DND-41 (cell line): ENCODE data around the gene CDH11.

ENCODE experiments used
- ATAC-seq: fragments of 200-7000 bp; cut with Tn5 transposase; 3 replicates; pipeline ENCODE4 v1.9.1; 2021; ENCODE audit warnings: low read depth; ENCODE audit not compliant: insufficient read depth
- DNase-seq: peaks from one replicate; pipeline ENCODE4 v3.0.0-alpha.2; 2020
- H2AFZ ChIP-seq: 2 replicates; pipeline ENCODE4 v1.6.0; 2012; ENCODE audit warnings: low read depth, low read length
- H3K27ac ChIP-seq: 2 replicates; pipeline ENCODE4 v1.5.1; 2012; ENCODE audit warnings: low read length, inconsistent platforms
- H3K27me3 ChIP-seq: fragments of 200-600 bp; sonication (generic); 2 replicates; pipeline ENCODE4 v1.6.0; 2012; ENCODE audit warnings: low read length, mild to moderate bottlenecking, inconsistent platforms; ENCODE audit not compliant: insufficient read depth, poor library complexity
- H3K36me3 ChIP-seq: 2 replicates; pipeline ENCODE4 v1.5.1; 2012; ENCODE audit warnings: low read length, inconsistent platforms; ENCODE audit not compliant: insufficient read depth
- H3K4me1 ChIP-seq: 2 replicates; pipeline ENCODE4 v1.5.1; 2012; ENCODE audit warnings: mild to moderate bottlenecking, low read length; ENCODE audit not compliant: insufficient read depth
- H3K4me2 ChIP-seq: 2 replicates; pipeline ENCODE4 v1.6.0; 2012; ENCODE audit warnings: mild to moderate bottlenecking, moderate library complexity, low read length, inconsistent platforms; ENCODE audit not compliant: insufficient read depth
- H3K4me3 ChIP-seq, 2 experiments: fragments of 200-600 bp in 1 of 2; shearing (Covaris generic) in 1 of 2; 2 replicates each; pipeline ENCODE4 v1.5.1; 2012 to 2016; ENCODE audit warnings: inconsistent platforms in 2 of 2, low read length in 2 of 2, mild to moderate bottlenecking in 2 of 2, low read depth in 1 of 2, moderate library complexity in 1 of 2
- H3K79me2 ChIP-seq: 2 replicates; pipeline ENCODE4 v1.6.0; 2012; ENCODE audit warnings: low read length, inconsistent platforms; ENCODE audit not compliant: insufficient read depth
- H3K9ac ChIP-seq: 2 replicates; pipeline ENCODE4 v1.6.0; 2012; ENCODE audit warnings: low read depth, mild to moderate bottlenecking, inconsistent platforms, low read length, moderate library complexity
- H3K9me3 ChIP-seq: 2 replicates; pipeline ENCODE4 v1.5.1; 2012; ENCODE audit warnings: low read length, moderate library complexity, mild to moderate bottlenecking, inconsistent platforms; ENCODE audit not compliant: insufficient read depth, severe bottlenecking
- H4K20me1 ChIP-seq: 2 replicates; pipeline ENCODE4 v1.6.0; 2012; ENCODE audit warnings: low read length; ENCODE audit not compliant: insufficient read depth
- EZH2 ChIP-seq: IDR thresholded peaks from 3 replicates; pipeline ENCODE4 v1.6.1; 2012; ENCODE audit warnings: borderline replicate concordance, low read depth, mild to moderate bottlenecking, moderate library complexity, low read length, inconsistent platforms; ENCODE audit not compliant: severe bottlenecking
- TF ChIP-seq, protein P1 (sequence below): IDR thresholded peaks from 2 replicates; pipeline ENCODE4 v1.5.1; 2012; ENCODE audit warnings: borderline replicate concordance, low read length, moderate library complexity, mild to moderate bottlenecking; ENCODE audit not compliant: poor library complexity, severe bottlenecking; ENCODE audit errors: extremely low read depth

Gene CDH11, protein sequence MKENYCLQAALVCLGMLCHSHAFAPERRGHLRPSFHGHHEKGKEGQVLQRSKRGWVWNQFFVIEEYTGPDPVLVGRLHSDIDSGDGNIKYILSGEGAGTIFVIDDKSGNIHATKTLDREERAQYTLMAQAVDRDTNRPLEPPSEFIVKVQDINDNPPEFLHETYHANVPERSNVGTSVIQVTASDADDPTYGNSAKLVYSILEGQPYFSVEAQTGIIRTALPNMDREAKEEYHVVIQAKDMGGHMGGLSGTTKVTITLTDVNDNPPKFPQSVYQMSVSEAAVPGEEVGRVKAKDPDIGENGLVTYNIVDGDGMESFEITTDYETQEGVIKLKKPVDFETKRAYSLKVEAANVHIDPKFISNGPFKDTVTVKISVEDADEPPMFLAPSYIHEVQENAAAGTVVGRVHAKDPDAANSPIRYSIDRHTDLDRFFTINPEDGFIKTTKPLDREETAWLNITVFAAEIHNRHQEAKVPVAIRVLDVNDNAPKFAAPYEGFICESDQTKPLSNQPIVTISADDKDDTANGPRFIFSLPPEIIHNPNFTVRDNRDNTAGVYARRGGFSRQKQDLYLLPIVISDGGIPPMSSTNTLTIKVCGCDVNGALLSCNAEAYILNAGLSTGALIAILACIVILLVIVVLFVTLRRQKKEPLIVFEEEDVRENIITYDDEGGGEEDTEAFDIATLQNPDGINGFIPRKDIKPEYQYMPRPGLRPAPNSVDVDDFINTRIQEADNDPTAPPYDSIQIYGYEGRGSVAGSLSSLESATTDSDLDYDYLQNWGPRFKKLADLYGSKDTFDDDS

DNA sequence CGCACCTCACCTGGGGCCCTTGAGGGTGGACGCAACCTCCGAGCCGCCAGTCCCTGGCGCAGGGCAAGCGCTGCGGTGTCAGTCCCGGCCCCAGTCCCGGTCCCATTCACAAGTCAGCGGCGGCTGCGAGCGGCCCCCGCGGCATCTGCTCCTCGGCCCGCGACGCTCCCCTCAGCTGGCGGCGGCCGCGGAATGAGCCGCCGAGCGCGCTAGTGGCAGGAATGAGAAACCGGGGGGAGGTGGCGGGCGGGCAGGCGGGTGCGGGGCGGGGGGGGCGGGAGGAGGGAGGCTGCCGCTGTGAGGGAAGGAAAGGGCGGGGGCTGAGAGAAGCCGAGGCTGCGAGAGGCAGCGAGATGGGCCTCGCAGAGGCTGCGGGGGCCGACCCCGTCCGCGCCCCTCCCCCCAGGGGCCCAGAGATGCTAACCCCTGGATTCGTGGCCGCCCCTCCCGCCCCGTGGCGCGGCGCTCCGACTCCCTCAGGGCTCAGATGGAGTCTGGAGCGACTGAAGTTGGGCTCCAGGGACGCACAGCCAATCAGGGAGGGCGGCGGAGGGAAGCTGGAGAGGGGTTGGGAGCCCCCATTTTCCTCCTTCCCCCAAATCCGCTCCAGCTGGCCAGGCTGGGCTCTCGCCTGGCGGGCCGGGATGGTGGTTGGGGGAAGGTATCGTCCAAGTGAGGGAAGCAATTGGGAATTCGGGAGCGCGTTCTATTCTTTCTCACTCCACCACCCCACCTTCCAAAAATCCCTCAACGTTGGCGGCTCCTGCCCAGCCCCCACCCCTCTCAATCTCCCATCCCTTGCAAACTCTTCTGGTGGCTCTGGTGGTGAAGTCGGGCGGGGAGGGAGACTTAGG lies at the start of gene CDH11:
Gene CDH11, minus strand, starts transcription at position 194 of the 854 bp plus-strand sequence. CDS start 117,194 bp downstream, outside the sequence.
- no peaks in the 10 kb centered on the region for H4K20me1 ChIP-seq
- H3K4me2 ChIP-seq, result no peak within 1 kb of the TSS
- H3K9ac ChIP-seq, result no peak within 1 kb of the TSS
- DNase-seq (no peak), ATAC-seq (no peak)
- no peaks in the 10 kb centered on the region for H3K36me3 ChIP-seq
- H3K27me3 ChIP-seq, result no peaks in the 10 kb centered on the region
- H2AFZ ChIP-seq, result no peak within 1 kb of the TSS
- H3K4me1 ChIP-seq, result no peaks in the 10 kb centered on the region
- TF ChIP-seq EZH2, result no peak
- TF ChIP-seq, protein P1, sequence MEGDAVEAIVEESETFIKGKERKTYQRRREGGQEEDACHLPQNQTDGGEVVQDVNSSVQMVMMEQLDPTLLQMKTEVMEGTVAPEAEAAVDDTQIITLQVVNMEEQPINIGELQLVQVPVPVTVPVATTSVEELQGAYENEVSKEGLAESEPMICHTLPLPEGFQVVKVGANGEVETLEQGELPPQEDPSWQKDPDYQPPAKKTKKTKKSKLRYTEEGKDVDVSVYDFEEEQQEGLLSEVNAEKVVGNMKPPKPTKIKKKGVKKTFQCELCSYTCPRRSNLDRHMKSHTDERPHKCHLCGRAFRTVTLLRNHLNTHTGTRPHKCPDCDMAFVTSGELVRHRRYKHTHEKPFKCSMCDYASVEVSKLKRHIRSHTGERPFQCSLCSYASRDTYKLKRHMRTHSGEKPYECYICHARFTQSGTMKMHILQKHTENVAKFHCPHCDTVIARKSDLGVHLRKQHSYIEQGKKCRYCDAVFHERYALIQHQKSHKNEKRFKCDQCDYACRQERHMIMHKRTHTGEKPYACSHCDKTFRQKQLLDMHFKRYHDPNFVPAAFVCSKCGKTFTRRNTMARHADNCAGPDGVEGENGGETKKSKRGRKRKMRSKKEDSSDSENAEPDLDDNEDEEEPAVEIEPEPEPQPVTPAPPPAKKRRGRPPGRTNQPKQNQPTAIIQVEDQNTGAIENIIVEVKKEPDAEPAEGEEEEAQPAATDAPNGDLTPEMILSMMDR, result no peak
- no peaks in the 10 kb centered on the region for H3K9me3 ChIP-seq
- H3K4me3 ChIP-seq, result no peak within 1 kb of the TSS
- H3K27ac ChIP-seq, result no peak within 1 kb of the TSS
- H3K79me2 ChIP-seq, result no peaks in the 10 kb centered on the region

DNA sequence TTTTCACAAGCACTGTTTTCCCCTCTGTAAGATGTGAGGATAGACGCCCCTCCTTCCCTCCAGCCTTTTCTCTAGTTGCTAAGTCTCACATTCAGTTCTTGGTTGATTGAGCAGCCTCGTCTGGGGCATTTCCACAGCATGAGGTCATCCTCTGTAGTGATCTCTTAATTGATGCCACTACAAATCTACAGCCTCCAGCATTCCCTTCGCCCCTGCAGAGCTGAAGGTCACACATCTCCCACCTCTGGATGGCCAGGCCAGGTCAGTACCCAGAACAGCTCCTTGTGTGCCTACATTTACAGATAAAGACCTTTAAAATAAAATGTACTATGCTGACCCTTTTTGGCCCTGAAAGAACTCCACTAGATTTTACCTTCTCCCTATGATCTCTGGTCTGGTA lies 32.5 kb upstream of the CDH11 start:
- Histone ChIP-seq H2AFZ (no peak overlapping the region), H3K36me3 (no peaks in the 10 kb centered on the region), H3K27me3 (no peaks in the 10 kb centered on the region), H3K27ac (no peak overlapping the region), H3K4me3 (no peak overlapping the region), H4K20me1 (no peaks in the 10 kb centered on the region), H3K4me2 (no peak overlapping the region), H3K79me2 (no peaks in the 10 kb centered on the region), H3K9me3 (no peaks in the 10 kb centered on the region), H3K4me1 (no peaks in the 10 kb centered on the region), H3K9ac (no peak overlapping the region)
- ATAC-seq (no peak), DNase-seq (no peak)
- TF ChIP-seq EZH2, result no peak
- TF ChIP-seq, protein P1, result no peak

DNA sequence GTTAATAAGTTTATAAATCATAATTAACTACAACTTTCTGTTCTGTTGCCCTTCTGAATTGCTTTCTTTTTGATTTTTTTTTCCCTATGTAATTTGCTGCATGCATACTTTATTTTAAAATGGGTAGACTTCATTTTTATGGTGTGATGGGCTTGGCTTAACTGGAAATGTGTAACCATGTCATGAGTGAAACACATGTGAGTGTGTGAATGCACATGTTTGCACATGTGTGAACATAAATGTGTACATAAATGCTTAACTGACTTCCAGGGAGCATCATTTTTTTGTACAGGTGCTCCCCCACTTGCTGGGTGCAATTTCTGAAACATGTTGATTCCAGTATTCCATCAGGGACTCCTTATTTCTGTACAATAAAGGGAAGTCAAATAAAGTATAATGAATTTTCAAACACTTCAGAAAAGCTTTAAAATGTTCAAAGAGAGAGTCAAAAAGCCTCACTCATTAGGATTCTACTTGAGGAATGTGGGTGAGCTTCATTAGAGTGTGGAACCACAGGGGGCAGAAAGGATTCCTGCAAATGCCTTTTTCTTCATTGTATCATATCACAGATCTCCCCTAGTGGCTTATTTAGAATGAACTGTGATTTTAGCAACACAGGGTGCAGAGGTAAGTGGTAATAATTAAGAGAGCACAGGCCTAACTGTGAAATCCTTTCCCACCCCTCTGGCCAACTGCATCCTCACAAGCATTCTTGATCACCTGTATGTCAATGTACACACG lies 31.7 kb upstream of the CDH11 start:
- ATAC-seq (no peak), DNase-seq (no peak)
- Histone ChIP-seq H3K4me1 (no peaks in the 10 kb centered on the region), H4K20me1 (no peaks in the 10 kb centered on the region), H3K79me2 (no peaks in the 10 kb centered on the region), H3K9me3 (no peaks in the 10 kb centered on the region), H3K4me2 (no peak overlapping the region), H3K9ac (no peak overlapping the region), H3K36me3 (no peaks in the 10 kb centered on the region), H3K4me3 (no peak overlapping the region), H3K27me3 (no peaks in the 10 kb centered on the region), H3K27ac (no peak overlapping the region), H2AFZ (no peak overlapping the region)
- TF ChIP-seq, protein P1, result no peak
- no peak for TF ChIP-seq EZH2
